ENCODE data around the gene MEF2C. TPM values are rescaled to one million over a fixed set of nuclear protein-coding genes. Genes with fewer than 3 reads are reported as not detected.

The MEF2C gene
- total RNA-seq, 1 experiment from 2014 or later: 13.0 TPM

DNA sequence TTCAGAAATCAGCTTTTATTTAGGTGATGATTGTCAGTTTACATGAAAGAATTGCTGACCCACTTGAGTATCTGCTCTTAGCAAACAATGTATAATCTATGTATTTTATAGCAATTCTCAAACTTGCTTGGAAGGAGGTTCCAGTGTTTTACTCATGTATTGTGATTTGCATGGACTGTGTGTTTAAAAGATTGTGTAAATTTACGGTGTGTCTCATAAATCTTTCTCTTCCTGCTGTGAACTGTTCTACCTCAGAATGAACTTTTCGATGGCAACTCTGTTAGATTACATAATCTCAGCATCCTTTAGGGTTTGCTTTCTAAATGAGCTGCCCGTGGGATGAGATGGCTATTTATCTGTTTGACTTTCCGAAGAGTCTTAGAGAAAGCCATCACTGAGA lies 122.5 kb downstream of the MEF2C start (continued):
- TF ChIP-seq, protein P1, sequence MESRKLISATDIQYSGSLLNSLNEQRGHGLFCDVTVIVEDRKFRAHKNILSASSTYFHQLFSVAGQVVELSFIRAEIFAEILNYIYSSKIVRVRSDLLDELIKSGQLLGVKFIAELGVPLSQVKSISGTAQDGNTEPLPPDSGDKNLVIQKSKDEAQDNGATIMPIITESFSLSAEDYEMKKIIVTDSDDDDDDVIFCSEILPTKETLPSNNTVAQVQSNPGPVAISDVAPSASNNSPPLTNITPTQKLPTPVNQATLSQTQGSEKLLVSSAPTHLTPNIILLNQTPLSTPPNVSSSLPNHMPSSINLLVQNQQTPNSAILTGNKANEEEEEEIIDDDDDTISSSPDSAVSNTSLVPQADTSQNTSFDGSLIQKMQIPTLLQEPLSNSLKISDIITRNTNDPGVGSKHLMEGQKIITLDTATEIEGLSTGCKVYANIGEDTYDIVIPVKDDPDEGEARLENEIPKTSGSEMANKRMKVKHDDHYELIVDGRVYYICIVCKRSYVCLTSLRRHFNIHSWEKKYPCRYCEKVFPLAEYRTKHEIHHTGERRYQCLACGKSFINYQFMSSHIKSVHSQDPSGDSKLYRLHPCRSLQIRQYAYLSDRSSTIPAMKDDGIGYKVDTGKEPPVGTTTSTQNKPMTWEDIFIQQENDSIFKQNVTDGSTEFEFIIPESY (IDR thresholded peaks at IDR 0.05; ENCODE audit: extremely low read depth, insufficient replicate concordance, low read length): no peak
- no peak for TF ChIP-seq SP1 (IDR thresholded peaks at IDR 0.05; ENCODE audit: low read depth)
- no peak for TF ChIP-seq POLR2A (IDR thresholded peaks at IDR 0.05; ENCODE audit: borderline replicate concordance, extremely low read depth, insufficient read depth, insufficient read length)
- no peak for TF ChIP-seq TCF7L2 (IDR thresholded peaks at IDR 0.05; ENCODE audit: borderline replicate concordance, extremely low read depth, insufficient read depth, insufficient read length)
- TF ChIP-seq EGR1 (IDR thresholded peaks at IDR 0.05; ENCODE audit: low read depth): no peak

DNA sequence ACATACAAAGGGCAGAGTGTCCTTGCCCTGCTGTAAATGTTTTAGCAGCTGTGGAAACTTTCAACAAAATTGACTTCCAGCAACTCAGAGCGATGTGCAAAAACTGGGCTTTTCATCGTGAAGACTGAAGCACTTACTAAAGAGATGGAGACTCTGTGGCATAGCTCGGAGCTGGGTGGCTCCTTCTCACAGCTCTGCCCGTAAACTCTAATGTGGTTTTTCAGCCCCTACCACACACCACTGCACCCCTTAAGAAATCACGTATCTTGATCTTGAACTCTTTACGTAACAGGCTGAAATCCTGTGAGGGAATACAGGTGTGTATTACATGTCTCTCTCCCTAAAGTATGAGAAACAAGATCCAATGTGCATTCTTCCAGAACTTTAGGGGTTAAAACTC lies 124.4 kb downstream of the MEF2C start:
- no peak for TF ChIP-seq RAD21 (IDR thresholded peaks at IDR 0.05; ENCODE audit: low read depth)
- no peak for TF ChIP-seq EZH2phosphoT487 (IDR thresholded peaks at IDR 0.05; ENCODE audit: borderline replicate concordance)
- TF ChIP-seq SRF (IDR thresholded peaks at IDR 0.05; ENCODE audit: low read depth): no peak
- TF ChIP-seq CBX3 (IDR thresholded peaks at IDR 0.05; ENCODE audit: low read depth): no peak
- TF ChIP-seq, protein P2, sequence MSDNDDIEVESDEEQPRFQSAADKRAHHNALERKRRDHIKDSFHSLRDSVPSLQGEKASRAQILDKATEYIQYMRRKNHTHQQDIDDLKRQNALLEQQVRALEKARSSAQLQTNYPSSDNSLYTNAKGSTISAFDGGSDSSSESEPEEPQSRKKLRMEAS (IDR thresholded peaks at IDR 0.05): no peak
- TF ChIP-seq ZNF274 (IDR thresholded peaks at IDR 0.05; ENCODE audit: low read depth, low read length): no peak
- no peak for TF ChIP-seq JUND (IDR thresholded peaks at IDR 0.05)
- TF ChIP-seq FOSL1 (IDR thresholded peaks at IDR 0.05; ENCODE audit: low read depth): no peak
- TF ChIP-seq POLR2A (IDR thresholded peaks at IDR 0.05; ENCODE audit: borderline replicate concordance, extremely low read depth, insufficient read depth, insufficient read length): no peak
- TF ChIP-seq CEBPB (IDR thresholded peaks at IDR 0.05; ENCODE audit: low read depth): no peak
- no peak for TF ChIP-seq TCF7L2 (IDR thresholded peaks at IDR 0.05; ENCODE audit: borderline replicate concordance, extremely low read depth, insufficient read depth, insufficient read length)
- no peak for TF ChIP-seq SP1 (IDR thresholded peaks at IDR 0.05; ENCODE audit: low read depth)
- TF ChIP-seq, protein P3, sequence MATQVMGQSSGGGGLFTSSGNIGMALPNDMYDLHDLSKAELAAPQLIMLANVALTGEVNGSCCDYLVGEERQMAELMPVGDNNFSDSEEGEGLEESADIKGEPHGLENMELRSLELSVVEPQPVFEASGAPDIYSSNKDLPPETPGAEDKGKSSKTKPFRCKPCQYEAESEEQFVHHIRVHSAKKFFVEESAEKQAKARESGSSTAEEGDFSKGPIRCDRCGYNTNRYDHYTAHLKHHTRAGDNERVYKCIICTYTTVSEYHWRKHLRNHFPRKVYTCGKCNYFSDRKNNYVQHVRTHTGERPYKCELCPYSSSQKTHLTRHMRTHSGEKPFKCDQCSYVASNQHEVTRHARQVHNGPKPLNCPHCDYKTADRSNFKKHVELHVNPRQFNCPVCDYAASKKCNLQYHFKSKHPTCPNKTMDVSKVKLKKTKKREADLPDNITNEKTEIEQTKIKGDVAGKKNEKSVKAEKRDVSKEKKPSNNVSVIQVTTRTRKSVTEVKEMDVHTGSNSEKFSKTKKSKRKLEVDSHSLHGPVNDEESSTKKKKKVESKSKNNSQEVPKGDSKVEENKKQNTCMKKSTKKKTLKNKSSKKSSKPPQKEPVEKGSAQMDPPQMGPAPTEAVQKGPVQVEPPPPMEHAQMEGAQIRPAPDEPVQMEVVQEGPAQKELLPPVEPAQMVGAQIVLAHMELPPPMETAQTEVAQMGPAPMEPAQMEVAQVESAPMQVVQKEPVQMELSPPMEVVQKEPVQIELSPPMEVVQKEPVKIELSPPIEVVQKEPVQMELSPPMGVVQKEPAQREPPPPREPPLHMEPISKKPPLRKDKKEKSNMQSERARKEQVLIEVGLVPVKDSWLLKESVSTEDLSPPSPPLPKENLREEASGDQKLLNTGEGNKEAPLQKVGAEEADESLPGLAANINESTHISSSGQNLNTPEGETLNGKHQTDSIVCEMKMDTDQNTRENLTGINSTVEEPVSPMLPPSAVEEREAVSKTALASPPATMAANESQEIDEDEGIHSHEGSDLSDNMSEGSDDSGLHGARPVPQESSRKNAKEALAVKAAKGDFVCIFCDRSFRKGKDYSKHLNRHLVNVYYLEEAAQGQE (IDR thresholded peaks at IDR 0.05; ENCODE audit: low read depth): no peak
- TF ChIP-seq SIN3A (IDR thresholded peaks at IDR 0.05; ENCODE audit: low read depth): no peak
- TF ChIP-seq ELF1 (IDR thresholded peaks at IDR 0.05; ENCODE audit: borderline replicate concordance, low read depth): no peak
- TF ChIP-seq EGR1 (IDR thresholded peaks at IDR 0.05; ENCODE audit: low read depth): no peak
- H3K4me3 ChIP-seq (replicated peaks in 1 of 2; ENCODE audit: low read depth in 1 of 2, low read length in 2 of 2): no peak overlapping the region
- CTCF ChIA-PET: no interaction called here

More for the DNA sequence above, 124.4 kb downstream of the MEF2C start:
- Histone ChIP-seq H3K79me2 (ENCODE audit: insufficient read depth, low read length) (no peaks in the 10 kb centered on the region), H3K9me2 (ENCODE audit: insufficient read depth) (no peaks in the 10 kb centered on the region), H4K20me1 (ENCODE audit: insufficient read depth) (no peaks in the 10 kb centered on the region), H3K9me3 (ENCODE audit: control insufficient read depth in 1 of 2, insufficient read depth in 1 of 2, low read depth in 1 of 2, low read length in 2 of 2) (no peaks in the 10 kb centered on the region), H3K4me2 (ENCODE audit: low read length) (no peak overlapping the region), H3K4me1 (ENCODE audit: control insufficient read depth in 1 of 2, insufficient read depth in 2 of 2, low read length in 2 of 2) (no peaks in the 10 kb centered on the region), H2AFZ (ENCODE audit: low read depth, low read length, poor library complexity, severe bottlenecking) (no peak overlapping the region), H3K27ac (ENCODE audit: low read depth, low read length) (no peak overlapping the region), H3K36me3 (ENCODE audit: control insufficient read depth in 1 of 2, insufficient read depth in 2 of 2, low read length in 2 of 2) (no peaks in the 10 kb centered on the region), H3K27me3 (ENCODE audit: insufficient read depth, low read length) (no peaks in the 10 kb centered on the region), H3K9ac (ENCODE audit: low read length) (no peak overlapping the region)
- BruUV-seq (replicated peaks): no TSS peak
- ATAC-seq: no peak
- DNase-seq (ENCODE audit: low read depth, low spot score): no peak
- intact Hi-C loops (cut with micrococcal nuclease): no loop called here
- ChIA-PET RAD21 (ENCODE audit: low non-redundant PET in 1 of 2, low total read pairs in 2 of 2, uncharacterized antibody in 2 of 2, unreplicated experiment in 2 of 2) (no interaction called here), POLR2A (no interaction called here)
